Activated CD4-positive, CD25-positive, alpha-beta regulatory T cell treated with anti-CD3 and anti-CD28 coated beads, Interleukin-2, amount 50 U/mL, for 72 hours (primary cell): ENCODE data around the gene RNF32.

ENCODE experiments used
- DNase-seq: peaks from one replicate; pipeline ENCODE4 v3.0.0; 2021

Gene RNF32

DNA sequence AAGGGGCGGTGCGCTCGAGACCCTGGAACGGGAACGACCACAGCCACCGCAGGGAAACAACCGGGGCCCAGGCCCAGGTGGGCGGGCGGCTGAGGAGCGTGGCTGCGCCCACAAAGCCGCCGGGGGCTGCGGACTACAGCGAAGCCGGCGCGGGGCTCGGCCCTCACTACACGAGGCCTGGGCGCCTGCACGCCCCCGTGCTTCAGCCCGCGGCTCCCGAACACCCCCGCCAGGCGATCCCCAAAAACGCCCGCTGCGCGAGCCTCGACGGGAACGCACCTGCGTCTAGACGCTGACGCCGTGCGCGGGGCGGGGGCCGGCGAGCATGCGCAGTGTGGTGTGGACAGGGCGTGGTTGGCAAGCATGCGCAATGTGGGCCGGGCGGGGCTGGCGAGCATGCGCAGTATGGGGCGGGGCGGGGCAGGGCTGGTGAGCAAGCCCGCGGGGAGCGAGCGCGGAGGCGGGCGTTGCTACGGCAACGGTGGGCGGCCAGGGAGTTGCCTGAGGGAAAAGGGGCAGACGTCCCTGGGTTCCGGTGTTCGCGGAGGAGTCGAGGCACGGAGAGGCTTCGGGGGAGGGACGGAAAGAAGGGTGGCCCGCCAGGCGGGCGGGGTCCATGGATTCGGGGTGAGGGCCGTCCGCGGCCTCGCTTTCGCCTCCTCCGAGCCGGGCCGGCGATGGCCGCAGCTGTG lies at the start of gene RNF32:
Gene RNF32 (plus strand): TSS at position 518 of the 692 bp plus-strand sequence. CDS start 3,104 bp downstream, outside the sequence.
- peak; percentile 97 for DNase-seq

- DNase-seq: no peak
Measured at GRCh38 chr7:156592155-156592884, 48.3 kb upstream of the RNF32 start.

GRCh38 chr7:156594283-156595080 lies 46.1 kb upstream of the RNF32 start:
- no peak for DNase-seq

DNA sequence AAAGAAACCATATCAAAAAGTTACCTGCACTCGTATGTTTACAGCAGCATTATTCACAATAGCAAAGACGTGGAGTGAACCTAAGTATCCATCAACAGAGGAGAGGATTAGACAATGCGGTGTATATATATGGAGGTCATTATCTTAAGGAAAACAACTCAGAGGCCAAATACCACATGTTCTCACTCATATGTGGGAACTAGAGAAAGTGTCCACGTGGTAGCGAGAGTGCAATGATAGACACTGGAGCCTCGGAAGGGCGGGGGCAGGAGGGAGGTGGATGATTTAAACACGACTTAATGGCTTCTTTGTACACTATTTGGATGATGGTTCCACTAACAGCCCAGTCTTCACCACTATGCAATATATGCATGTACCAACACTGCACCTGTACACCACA lies 40.1 kb upstream of the RNF32 start:
- no peak for DNase-seq

DNA sequence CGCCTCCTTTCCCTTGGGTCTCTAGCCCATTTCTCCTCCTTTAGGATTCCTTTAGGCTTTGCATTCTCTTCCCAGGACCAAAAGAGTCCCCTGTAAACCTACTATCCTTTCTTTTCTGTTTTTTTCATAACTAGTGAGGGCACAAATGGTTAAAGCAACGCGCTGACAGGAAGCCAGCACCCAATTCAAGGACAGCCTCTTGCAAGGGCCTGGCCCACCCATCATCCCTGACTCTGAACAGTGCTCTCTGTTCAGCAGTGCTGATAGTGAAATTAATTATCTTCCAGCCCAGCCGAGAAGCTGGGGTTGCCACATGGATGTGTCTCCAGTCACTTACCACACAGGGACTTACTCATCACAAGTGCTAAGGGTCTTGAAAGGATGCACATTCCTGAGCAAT lies 38.3 kb upstream of the RNF32 start:
- DNase-seq: no peak

GRCh38 chr7:156603011-156603410 lies 37.6 kb upstream of the RNF32 start:
- DNase-seq: no peak

GRCh38 chr7:156603629-156604028 lies 36.9 kb upstream of the RNF32 start:
- no peak for DNase-seq

GRCh38 chr7:156604311-156604710 lies 36.3 kb upstream of the RNF32 start:
- no peak for DNase-seq

GRCh38 chr7:156604836-156605695 lies 35.5 kb upstream of the RNF32 start:
- no peak for DNase-seq

- no peak for DNase-seq
Measured at GRCh38 chr7:156606135-156606534, 34.4 kb upstream of the RNF32 start.

DNA sequence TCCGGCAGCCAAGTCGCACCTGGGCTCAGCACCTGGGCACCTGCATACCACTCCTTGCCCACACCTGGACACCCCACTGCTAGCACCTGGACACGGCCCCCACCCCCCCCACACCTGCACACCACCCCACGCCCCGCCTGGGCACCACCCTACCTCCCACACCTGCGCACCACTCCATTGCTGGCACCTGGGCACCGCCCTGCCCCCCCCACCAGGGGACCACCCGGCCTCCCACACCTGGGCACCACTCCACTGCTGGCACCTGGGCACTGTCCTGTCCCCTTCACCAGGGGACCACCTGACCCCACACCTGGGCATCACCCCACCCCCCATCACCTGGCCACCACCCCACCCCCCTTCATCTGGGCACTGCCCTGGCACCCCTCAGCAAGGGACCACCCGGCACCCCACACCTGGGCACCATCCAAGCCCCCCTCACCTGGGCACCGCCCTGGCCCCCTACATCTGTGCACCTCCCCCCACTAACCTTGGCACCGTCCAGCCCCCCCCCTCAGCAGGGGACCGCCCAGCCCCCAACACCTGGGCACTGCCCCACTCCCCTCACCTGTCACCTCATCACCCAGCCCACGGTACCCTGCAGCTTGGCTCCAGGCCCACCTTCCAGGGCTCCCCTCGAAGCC lies 33.8 kb upstream of the RNF32 start:
- DNase-seq: no peak

- no peak for DNase-seq
Measured at GRCh38 chr7:156607332-156608172, 33.0 kb upstream of the RNF32 start.

- DNase-seq: no peak
Measured at GRCh38 chr7:156608173-156608478, 32.4 kb upstream of the RNF32 start.

DNA sequence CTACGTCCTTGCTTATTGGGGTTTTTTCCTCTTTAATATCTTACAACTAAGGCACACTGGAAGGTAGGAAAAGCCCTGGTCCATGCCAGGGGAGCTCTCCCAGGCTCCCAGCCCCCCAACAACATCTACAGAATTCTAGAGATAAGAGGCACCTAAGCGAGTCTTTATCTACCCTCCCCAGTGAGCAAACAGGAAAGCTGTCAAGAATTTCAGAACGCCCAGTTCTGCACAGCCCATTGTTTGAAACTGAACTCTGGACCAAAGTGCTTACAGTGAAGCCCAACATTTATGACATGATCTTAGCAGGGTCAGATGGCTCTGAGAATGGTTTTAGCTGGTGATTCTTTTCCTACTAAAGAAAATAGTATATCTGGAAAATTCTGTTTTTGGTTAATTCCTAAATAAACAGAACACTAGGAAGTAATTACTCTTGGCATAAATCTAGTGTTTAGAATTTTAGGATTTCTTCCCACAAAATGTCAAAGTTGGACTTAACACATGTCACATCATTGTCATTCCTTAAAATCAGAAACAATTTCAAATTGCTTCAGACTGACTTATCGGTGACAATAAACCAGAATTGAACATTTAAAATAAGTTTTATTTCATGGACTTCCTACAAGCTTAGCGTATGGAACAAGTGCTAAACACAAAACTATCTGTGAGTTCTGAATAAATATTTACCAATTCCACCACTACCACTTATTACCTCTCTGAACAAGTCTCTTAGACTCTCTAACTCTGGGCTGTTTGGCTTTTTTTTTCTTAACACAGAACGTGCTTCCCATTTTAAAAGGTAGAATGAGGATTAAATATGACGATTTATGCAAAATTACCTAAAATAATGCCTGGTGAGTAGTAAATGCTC lies 31.3 kb upstream of the RNF32 start:
- DNase-seq: no peak

GRCh38 chr7:156610130-156610529 lies 30.4 kb upstream of the RNF32 start:
- DNase-seq: no peak

GRCh38 chr7:156610601-156611000 lies 30.0 kb upstream of the RNF32 start:
- DNase-seq: no peak

- no peak for DNase-seq
Measured at GRCh38 chr7:156611014-156612010, 29.3 kb upstream of the RNF32 start.

DNA sequence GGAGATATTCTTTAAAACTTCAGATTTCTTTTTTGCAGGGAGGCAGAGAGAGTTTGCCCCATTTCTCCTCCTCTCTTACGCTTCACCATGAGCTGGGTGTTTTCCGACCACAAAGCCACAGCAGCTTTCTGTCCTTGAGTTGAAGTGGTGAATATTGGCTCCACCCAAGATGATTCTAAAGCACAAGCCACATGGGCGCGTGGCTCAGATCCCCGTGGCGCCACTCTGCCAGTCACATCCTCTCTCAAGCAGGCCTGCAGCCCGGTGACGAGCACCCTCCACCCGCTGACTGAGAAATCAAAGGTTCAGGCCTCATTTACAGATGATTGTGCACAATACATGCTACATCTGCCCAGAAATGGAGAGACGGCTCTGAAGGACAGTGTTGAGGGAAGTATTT lies 27.6 kb upstream of the RNF32 start:
- DNase-seq: peak; percentile 40
